GM18873 (cell line): ENCODE measurements around the gene SPRY1.

Experiments
- ATAC-seq: cut with Tn5 transposase; IDR thresholded peaks from one replicate; pipeline ENCODE4 v1.9.1; 2021; ENCODE audit warnings: mild to moderate bottlenecking, moderate library complexity, moderate number of reproducible peaks; ENCODE audit not compliant: unreplicated experiment, low FRiP score

Gene SPRY1

DNA sequence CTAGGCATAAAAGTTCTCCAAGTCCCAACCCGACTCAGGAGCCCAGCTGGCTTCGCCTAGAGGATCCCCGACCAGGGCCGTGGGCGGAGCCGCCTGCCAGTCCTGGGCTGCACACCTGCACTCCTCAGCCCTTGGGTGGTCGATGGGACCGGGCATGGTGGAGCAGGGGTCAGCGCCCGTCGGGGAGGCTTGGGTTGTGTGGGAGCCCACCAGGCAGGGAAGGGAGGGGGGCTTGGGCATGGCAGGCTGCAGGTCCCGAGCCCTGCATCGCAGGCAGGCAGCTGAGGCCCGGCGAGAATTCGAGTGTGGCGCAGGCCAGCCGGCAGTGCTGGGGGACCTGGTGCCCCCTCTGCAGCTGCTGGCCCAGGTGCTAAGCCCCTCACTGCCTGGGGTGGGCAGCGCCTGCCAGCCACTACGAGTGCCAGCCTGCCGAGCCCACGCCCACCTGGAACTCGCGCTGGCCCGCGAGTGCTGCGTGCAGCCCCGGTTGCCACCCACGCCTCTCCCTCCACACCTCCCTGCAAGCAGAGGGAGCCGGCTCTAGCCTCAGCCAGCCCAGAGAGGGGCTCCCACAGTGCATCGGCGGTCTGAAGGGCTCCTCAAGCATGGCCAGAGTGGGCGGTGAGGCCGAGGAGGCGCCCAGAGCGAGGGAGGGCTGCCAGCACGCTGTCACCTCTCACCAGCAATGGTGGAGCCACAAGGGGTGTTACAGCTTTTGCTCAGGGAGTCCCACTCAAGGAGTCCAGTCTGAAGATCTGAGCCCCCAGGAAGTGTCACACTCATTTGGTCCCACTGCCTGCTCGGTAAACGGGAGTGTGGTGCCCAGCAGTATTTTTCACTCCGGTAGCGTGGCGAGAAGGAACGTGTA is 38.9 kb downstream of the SPRY1 start:
- no peak for ATAC-seq

DNA sequence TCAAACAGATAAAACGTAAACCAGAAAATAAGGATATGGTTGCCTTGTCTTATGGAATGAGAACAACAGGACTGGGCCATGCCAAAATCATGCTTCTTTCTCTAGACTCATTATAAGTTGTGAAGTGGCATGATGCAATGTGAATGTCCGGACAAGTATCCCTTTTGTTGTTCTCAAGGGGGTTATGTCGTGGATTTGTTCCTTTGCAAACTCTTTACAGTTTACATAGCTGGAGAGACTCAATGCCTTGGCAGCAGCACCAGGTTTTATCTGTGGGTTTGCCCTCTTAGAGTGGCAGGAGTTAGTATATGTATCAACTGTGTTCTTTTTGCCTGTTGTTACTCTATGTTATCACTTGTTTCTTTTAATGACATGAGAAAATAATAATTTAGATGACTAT is 41.4 kb downstream of the SPRY1 start:
- no peak for ATAC-seq

DNA sequence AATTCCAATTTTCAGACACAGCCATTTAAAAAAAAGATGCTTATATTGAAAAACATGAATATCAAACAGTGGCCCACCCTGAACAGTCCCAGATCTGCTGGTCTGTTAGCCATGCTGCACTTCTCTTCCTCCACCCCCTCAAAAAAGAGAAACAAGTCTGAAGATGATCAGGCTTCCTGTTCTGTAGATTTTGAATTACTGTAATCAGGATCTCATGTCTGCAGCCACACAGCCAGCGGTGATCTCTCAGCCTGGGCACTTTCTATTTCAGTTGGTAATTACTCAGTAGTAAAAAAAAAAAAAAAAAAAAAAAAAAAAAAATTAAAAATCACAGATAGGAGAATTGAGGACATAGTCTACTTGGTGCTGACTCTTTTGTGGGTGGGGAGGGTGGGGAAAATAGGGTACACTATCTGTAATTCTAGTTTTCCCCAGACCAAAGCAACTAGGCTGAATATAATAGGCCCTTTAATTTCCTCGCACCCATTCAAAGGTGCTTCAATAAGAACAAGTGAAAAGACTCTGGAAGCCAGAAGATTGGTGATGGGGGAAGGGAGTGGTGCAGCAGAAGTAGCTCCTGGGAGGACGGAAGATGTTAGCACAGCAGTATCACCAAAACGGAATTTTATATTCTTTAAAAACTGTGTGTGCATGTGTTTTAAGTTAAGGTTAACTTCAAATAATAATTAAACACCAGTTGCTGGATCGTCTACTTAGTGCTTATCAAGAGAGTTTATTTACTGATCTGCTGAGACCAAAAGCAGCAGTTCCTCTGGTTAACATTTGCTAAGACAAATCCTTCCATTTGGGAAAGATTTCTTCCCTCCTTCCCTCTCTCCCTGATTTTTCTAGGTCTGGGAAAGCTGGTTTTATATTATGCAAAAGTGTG is 47.0 kb downstream of the SPRY1 start:
- ATAC-seq: peak; percentile 74

DNA sequence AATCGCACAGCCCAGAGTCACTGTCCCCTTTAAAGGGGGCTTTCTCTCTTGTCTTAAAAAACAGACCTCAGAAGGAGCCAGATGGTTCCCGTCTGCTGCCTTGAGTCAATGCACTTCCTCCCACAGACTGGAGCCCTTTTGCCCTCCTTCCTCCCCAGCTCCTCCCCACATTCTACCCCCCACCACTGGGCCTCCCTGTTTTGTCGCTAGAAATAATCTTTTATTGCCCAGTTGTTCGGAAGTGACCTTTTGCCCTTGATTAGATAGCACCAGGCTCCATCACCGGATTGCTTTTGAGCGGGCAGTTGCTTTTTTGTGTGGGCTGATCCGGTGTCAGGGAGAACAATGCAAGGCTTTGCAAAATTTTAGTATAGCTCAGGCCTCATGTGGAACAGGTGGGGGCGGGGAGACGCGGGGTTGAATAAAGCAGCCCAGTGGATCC is 47.7 kb downstream of the SPRY1 start:
- ATAC-seq: peak; percentile 71

DNA sequence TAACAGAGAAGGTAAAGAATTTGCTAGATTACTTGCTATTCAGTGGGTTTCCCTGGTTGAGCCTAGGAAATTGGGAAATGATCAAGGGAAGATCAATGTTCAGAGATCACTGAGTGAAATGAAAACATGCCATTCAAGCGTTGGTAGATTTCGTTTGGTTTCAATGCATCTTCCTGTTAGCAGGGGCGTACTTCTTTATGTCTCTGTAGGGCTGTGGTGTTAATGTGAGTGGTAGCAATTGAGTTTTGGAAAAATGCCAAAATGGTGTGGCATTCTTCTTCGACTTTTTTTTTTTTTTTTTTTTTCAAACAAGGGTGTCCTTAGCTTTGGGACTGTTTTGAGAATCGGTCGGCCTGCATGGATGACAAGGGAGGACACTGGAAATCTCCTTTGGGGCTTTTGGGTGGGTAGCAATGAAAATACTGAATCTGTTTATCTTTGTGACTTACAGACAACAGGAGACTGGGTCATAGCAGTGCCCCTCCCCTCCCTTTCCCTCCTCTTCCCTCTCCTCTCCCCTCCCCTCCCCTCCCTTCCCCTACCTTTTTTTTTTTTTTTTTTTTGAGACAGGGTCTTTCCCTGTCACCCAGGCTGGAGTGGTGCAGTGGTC is 50.4 kb downstream of the SPRY1 start:
- no peak for ATAC-seq

DNA sequence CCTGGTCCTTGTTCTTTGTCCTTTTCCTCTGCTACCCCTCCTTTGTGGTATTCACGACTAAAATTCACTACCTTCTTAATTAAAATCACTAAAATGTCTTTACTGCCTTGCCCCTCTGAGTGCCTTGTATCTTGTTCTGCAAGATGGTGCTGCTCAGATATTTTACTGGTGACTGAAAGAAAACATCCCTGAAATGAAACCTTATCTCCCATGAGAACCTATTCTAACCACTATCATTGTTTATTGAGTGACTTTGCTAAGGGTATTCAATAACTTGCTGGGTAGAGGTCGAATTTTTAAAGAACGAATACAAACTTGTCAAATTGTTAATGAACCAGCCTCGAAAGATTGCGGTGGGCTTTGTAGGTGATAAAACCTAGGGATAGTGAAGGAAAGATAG is 52.8 kb downstream of the SPRY1 start:
- no peak for ATAC-seq

DNA sequence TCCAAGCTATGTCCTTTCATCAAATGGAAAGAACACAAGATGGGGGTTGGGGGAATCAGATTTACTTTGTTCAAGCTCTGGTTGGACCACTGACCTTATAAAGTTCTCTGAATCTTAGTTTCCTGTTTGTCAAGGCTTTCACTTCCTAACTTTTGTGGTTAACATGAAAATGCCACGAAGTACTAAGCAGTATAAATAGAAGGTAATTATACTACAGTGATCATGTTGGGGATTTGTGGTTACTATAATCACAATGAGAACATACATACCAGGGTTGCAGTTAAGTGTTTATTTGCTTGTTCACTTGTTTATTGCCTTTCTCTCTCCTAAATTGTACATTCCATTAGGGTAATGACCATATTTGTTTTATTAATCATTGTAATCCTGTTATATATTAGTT is 53.2 kb downstream of the SPRY1 start:
- ATAC-seq: peak; percentile 76

DNA sequence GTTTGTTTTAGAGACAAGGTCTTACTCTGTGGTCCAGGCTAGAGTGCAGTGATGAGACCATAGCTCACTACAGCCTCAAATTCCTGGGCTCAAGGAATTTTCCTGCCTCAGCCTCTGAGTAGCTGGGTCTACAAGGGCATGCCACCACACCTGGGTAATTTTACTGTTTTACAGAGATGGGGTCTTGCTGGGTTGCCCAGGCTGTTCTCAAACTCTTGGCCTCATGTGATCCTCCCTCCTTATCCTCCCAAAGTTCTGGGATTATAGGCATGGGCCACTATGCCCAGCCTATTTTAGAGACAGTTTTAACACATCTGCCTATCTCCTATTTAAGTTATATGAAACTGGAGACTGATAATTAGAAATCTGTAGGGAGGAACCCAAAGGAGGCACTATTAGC is 53.8 kb downstream of the SPRY1 start:
- no peak for ATAC-seq

DNA sequence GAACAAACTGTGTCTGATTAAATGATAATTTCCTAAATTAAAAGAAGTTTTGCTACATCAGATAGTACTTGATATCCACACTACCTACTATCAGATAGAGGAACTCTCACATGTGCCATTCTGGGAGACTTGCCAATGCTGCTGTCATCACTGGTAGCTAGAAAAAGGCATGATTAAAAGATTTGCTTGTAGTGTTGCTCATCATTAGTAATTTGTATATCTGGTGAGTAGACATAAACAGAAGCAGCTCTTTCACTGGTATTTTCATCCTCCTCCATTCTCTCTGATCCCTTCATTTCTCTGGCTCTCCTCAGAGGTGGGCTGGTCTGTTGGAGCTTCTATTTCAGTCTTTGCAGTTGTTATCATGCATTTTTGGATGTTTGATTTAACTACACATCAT is 56.0 kb downstream of the SPRY1 start:
- no peak for ATAC-seq

DNA sequence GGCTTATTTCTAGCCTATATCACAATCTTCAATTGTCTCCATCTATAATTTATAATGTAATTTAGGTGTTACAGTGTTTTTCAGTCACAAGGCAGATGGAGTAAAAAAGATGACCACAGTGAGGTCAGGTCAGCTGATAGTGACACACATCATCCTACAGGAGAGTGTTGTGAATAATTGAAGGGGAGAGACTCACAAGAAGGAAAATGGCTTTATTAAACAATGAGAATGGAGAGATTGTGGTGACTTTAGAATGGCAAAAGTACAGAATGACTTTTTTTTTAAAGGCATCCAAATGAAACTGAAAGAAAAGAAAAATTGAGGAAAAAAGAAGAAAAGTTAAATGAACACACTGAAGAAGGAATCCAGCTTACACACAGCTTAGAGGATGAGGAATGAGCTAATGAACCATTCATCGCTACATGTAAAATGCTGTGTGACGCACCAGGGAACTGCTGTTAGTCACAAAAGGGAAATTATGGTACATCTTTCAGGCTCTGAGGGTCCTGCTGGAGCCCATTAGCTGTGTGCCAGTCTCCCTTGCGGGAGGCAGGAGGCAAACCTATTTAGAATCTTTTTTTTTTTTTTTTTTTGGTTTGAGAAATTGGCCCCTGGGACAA is 56.6 kb downstream of the SPRY1 start:
- no peak for ATAC-seq
